HFFc6 (cell line): ENCODE results near the gene LIPI. TPM values are rescaled to one million over a fixed set of nuclear protein-coding genes. Genes with fewer than 3 reads are reported as not detected.
"Not testable (repeated sequence)": the region's sequence is repeated elsewhere in the genome, so short reads cannot be mapped to it uniquely, and the experiment has no call there.

Experiments
- DNase-seq: peaks from one replicate; pipeline ENCODE4 v3.0.0-alpha.2; 2018
- H3K27ac Mint-ChIP-seq: 2 replicates; pipeline ENCODE4 v1.8.0; 2020; ENCODE audit warnings: mild to moderate bottlenecking, mixed read lengths
- H3K27me3 Mint-ChIP-seq: 2 replicates; pipeline ENCODE4 v1.8.0; 2021; ENCODE audit warnings: mild to moderate bottlenecking, moderate library complexity, mixed read lengths; ENCODE audit not compliant: insufficient read depth
- H3K36me3 Mint-ChIP-seq: 2 replicates; pipeline ENCODE4 v1.8.0; 2021; ENCODE audit warnings: low read depth, mixed read lengths
- H3K4me1 Mint-ChIP-seq: 2 replicates; pipeline ENCODE4 v1.8.0; 2020; ENCODE audit warnings: low read depth, mixed read lengths
- H3K4me3 Mint-ChIP-seq: 2 replicates; pipeline ENCODE4 v1.8.0; 2020; ENCODE audit warnings: mild to moderate bottlenecking, moderate library complexity, mixed read lengths
- H3K9me3 Mint-ChIP-seq: 2 replicates; pipeline ENCODE4 v1.8.0; 2020; ENCODE audit warnings: mild to moderate bottlenecking, mixed read lengths
- CTCF ChIP-seq: fragments of 200-600 bp; sonication (generic); IDR thresholded peaks from 2 replicates; pipeline ENCODE4 v1.5.0; 2021; ENCODE audit warnings: antibody characterized with exemption, mild to moderate bottlenecking
- total RNA-seq, 6 experiments: library from RNA; stranded (reverse); fragmentation: NEBNext Ultra II Directional; extraction: Animal tissue kit (Norgen Biotek cat#: 25700); gene quantifications; 2 replicates in 1 of 6; 3 replicates in 5 of 6; pipeline ENCODE4 v1.2.3, GENCODE V29; 2021

LIPI gene
- total RNA-seq, 6 experiments from 2014 or later: not detected

- Mint-ChIP-seq H3K36me3 (peaks cover 8% of the 10 kb centered on the region), H3K27ac (no peak overlapping the region), H3K4me3 (no peak overlapping the region), H3K9me3 (no peaks in the 10 kb centered on the region), H3K27me3 (peaks cover 2% of the 10 kb centered on the region; the same call in 1 of the 2 replicates), H3K4me1 (no peaks in the 10 kb centered on the region)
- DNase-seq: no peak
- no peak for TF ChIP-seq CTCF
Observed at GRCh38 chr21:14097881-14098499, 112.8 kb downstream of the LIPI start.

- H3K36me3 Mint-ChIP-seq: peaks cover 18% of the 10 kb centered on the region
- H3K27ac Mint-ChIP-seq: no peak overlapping the region
- no peaks in the 10 kb centered on the region for H3K9me3 Mint-ChIP-seq
- no peaks in the 10 kb centered on the region for H3K4me1 Mint-ChIP-seq
- DNase-seq: no peak
- H3K27me3 Mint-ChIP-seq: peaks cover 2% of the 10 kb centered on the region; the same call in 1 of the 2 replicates
- TF ChIP-seq CTCF: no peak
- H3K4me3 Mint-ChIP-seq: no peak overlapping the region
Observed at GRCh38 chr21:14096577-14096976, 114.2 kb downstream of the LIPI start.

GRCh38 chr21:14096172-14096571, 114.6 kb downstream of the LIPI start:
- H3K27me3 Mint-ChIP-seq: peaks cover 2% of the 10 kb centered on the region; the same call in 1 of the 2 replicates
- peaks cover 20% of the 10 kb centered on the region for H3K36me3 Mint-ChIP-seq
- H3K27ac Mint-ChIP-seq: no peak overlapping the region
- TF ChIP-seq CTCF: no peak
- no peak for DNase-seq
- no peaks in the 10 kb centered on the region for H3K9me3 Mint-ChIP-seq
- H3K4me3 Mint-ChIP-seq: no peak overlapping the region
- no peaks in the 10 kb centered on the region for H3K4me1 Mint-ChIP-seq

GRCh38 chr21:14095056-14095455, 115.7 kb downstream of the LIPI start:
- peaks cover 20% of the 10 kb centered on the region for H3K36me3 Mint-ChIP-seq
- peaks cover 2% of the 10 kb centered on the region; the same call in 1 of the 2 replicates for H3K27me3 Mint-ChIP-seq
- no peaks in the 10 kb centered on the region for H3K4me1 Mint-ChIP-seq
- no peak overlapping the region for H3K27ac Mint-ChIP-seq
- H3K4me3 Mint-ChIP-seq: no peak overlapping the region
- H3K9me3 Mint-ChIP-seq: no peaks in the 10 kb centered on the region
- TF ChIP-seq CTCF: no peak
- DNase-seq: no peak

- Mint-ChIP-seq H3K9me3 (no peaks in the 10 kb centered on the region), H3K4me1 (no peaks in the 10 kb centered on the region), H3K27ac (no peak overlapping the region), H3K27me3 (peaks cover 2% of the 10 kb centered on the region; the same call in 1 of the 2 replicates), H3K36me3 (peaks cover 17% of the 10 kb centered on the region), H3K4me3 (no peak overlapping the region)
- DNase-seq: no peak
- TF ChIP-seq CTCF: no peak
Observed at GRCh38 chr21:14092834-14093560, 117.8 kb downstream of the LIPI start.

GRCh38 chr21:14090184-14090583, 120.6 kb downstream of the LIPI start:
- H3K27ac Mint-ChIP-seq, DNase-seq, H3K4me3 Mint-ChIP-seq, H3K4me1 Mint-ChIP-seq, H3K9me3 Mint-ChIP-seq, H3K27me3 Mint-ChIP-seq: not testable (repeated sequence)
- H3K36me3 Mint-ChIP-seq: peaks cover 12% of the 10 kb centered on the region; the same call in 1 of the 2 replicates
